WI38 (cell line): ENCODE data around the gene FOXA3.

Experiments
- H3K4me3 ChIP-seq: 2 replicates; pipeline ENCODE4 v1.5.1; 2011; ENCODE audit warnings: low read depth, mild to moderate bottlenecking, control low read depth, low read length
- CTCF ChIP-seq: IDR thresholded peaks from 2 replicates; pipeline ENCODE4 v1.5.1; 2012; ENCODE audit warnings: low read depth, mild to moderate bottlenecking, control low read depth, low read length

Gene FOXA3

GRCh38 chr19:45824531-45825262, 39.4 kb upstream of the FOXA3 start:
- no peak for TF ChIP-seq CTCF
- no peak overlapping the region for H3K4me3 ChIP-seq

GRCh38 chr19:45825263-45825605, 38.9 kb upstream of the FOXA3 start:
- no peak for TF ChIP-seq CTCF
- H3K4me3 ChIP-seq, result no peak overlapping the region

- no peak overlapping the region for H3K4me3 ChIP-seq
- TF ChIP-seq CTCF, result no peak
Measured at GRCh38 chr19:45825917-45826893, 37.9 kb upstream of the FOXA3 start.

- H3K4me3 ChIP-seq, result no peak overlapping the region
- TF ChIP-seq CTCF, result no peak
Measured at GRCh38 chr19:45826934-45827333, 37.2 kb upstream of the FOXA3 start.

- no peak for TF ChIP-seq CTCF
- H3K4me3 ChIP-seq, result no peak overlapping the region
Measured at GRCh38 chr19:45827459-45828093, 36.5 kb upstream of the FOXA3 start.

- TF ChIP-seq CTCF, result no peak
- H3K4me3 ChIP-seq, result no peak overlapping the region
Measured at GRCh38 chr19:45828523-45828922, 35.6 kb upstream of the FOXA3 start.

- TF ChIP-seq CTCF, result no peak
Measured at GRCh38 chr19:45828945-45829344, 35.2 kb upstream of the FOXA3 start.

More at GRCh38 chr19:45828945-45829344, 35.2 kb upstream of the FOXA3 start:
- no peak overlapping the region for H3K4me3 ChIP-seq
